Stomach (tissue), 9 donors: ENCODE measurements around the gene PRR16. TPM values are rescaled to one million over a fixed set of nuclear protein-coding genes. Genes with fewer than 3 reads are reported as not detected.
A peak's percentile ranks its signal among the peaks of the same experiment; 100 is the strongest.

Experiments used
- DNase-seq, 2 donors: peaks; one replicate each; pipeline versions ENCODE4 v3.0.0 to v3.0.0-alpha.2; 2013 to 2019
- H3K27ac ChIP-seq, 5 donors: fragments of 200-600 bp in 4 of 5; sonication (generic) in 4 of 5; one replicate each; pipeline ENCODE4 v1.5.1; 2013 to 2019; ENCODE audit warnings: mild to moderate bottlenecking in 1 of 5, moderate library complexity in 1 of 5
- H3K27me3 ChIP-seq, 3 donors: fragments of 200-600 bp; sonication (generic); one replicate each; pipeline ENCODE4 v1.5.1; 2017 to 2019; ENCODE audit warnings: mixed run types in 1 of 3
- H3K36me3 ChIP-seq, 4 donors: fragments of 200-600 bp; sonication (generic); 1 replicate in 3 of 4; 2 replicates in 1 of 4; pipeline ENCODE4 v1.5.1; 2016 to 2019
- H3K4me1 ChIP-seq, 4 donors: fragments of 200-600 bp; sonication (generic); one replicate each; pipeline ENCODE4 v1.5.1; 2016 to 2019
- H3K4me3 ChIP-seq, 4 donors: fragments of 200-600 bp; sonication (generic) in 3 of 4; one replicate each; pipeline ENCODE4 v1.5.1; 2016 to 2019; ENCODE audit warnings: mild to moderate bottlenecking in 1 of 4
- H3K9me3 ChIP-seq, 4 donors: fragments of 200-600 bp; sonication (generic); one replicate each; pipeline ENCODE4 v1.5.1; 2016 to 2019
- EP300 ChIP-seq: sonication (generic); formaldehyde crosslinking; IDR thresholded peaks from one replicate; pipeline ENCODE4 v1.6.1; 2017; ENCODE audit warnings: antibody characterized with exemption
- POLR2A ChIP-seq, 4 donors: fragments of 450-650 bp; IDR thresholded peaks; one replicate each; pipeline ENCODE4 v1.6.1; 2016; ENCODE audit warnings: antibody characterized with exemption in 4 of 4, control low read depth in 2 of 4, mild to moderate bottlenecking in 1 of 4, moderate library complexity in 1 of 4
- POLR2AphosphoS5 ChIP-seq, 3 donors: sonication (generic); formaldehyde crosslinking; IDR thresholded peaks; one replicate each; pipeline ENCODE4 v1.6.1; 2016; ENCODE audit warnings: antibody characterized with exemption in 3 of 3
- WGBS, 5 donors: extraction: QIAGEN DNeasy Blood & Tissue Kit in 3 of 5; methylation state at CpG; one replicate each; pipeline versions ENCODE4 v1.1.5 to v1.1.7; 2013 to 2018; 5-methylcytosine and 5-hydroxymethylcytosine counted together
- intact Hi-C: fragments of 100-400 bp; cut with DNase I; formaldehyde crosslinking; loops from one replicate; pipeline ENCODE4 v1.15.1; 2023; ENCODE audit warnings: low total_unique reads
- polyA plus RNA-seq, 3 donors: library from polyadenylated mRNA; stranded (reverse); fragments of 200-250 nt; gene quantifications; one replicate each; pipeline ENCODE4 v1.2.3, GENCODE V29; 2013
- total RNA-seq, 5 donors: library from RNA; depleted of rRNA; stranded (reverse); fragments of >200 nt; gene quantifications; one replicate each; pipeline versions ENCODE4 v1.1.0 to v1.2.3, GENCODE V29; 2014 to 2016
- TF ChIP-seq, protein P1 (sequence below), 7 experiments: fragments of 450-650 bp in 4 of 7; fragments of 200-600 bp in 3 of 7; sonication (generic) in 3 of 7; IDR thresholded peaks; one replicate each; pipeline ENCODE4 v1.5.1; 2016 to 2019; ENCODE audit warnings: antibody characterized with exemption in 7 of 7, control low read depth in 2 of 7, mild to moderate bottlenecking in 1 of 7
- donor health status: healthy with polysubstance abuse.
- donor health status: Bipolar disorder and iron deficiency.
- donor health status: healthy.

The PRR16 gene
- total and polyA plus RNA-seq, 8 donors, result 1.3 to 40.8 (median 8.1) TPM

DNA sequence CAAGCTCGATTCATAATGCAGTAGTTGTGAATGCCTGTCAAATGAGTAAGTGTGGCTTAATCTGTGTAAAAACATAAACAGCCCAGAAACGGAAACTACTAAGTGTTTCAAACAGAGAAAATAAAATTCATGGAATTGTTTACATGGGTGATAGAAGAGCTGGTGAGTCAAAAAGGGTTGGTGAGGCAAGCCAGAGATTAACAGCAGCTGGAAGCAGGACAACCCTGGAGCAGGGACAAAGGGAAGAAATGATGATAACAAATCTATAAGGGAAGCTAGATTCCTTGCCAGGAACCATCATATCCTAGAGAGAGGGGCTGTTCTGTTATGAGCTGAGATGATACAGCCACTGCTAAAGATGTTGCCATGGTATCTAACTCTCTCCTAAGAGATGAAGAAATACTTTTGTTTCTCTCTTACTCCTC is 18.0 kb upstream of the PRR16 start:
- 21 to 33% (median 30%) methylated on average over 2 of the region's 2 CpGs for WGBS, 5 donors
- TF ChIP-seq EP300 (no peak), POLR2AphosphoS5 (IDR thresholded peaks at IDR 0.05) (peak in 1 of 3 donors; percentile 32)
- peak in 1 of 2 donors; percentile 21 for DNase-seq
- H3K36me3 ChIP-seq, result no peaks in the 10 kb centered on the region
- H3K27ac ChIP-seq, result peak overlapping the region in 1 of 5 donors; percentile 4
- no peaks in the 10 kb centered on the region for H3K9me3 ChIP-seq
- H3K27me3 ChIP-seq, result no peaks in the 10 kb centered on the region
- H3K4me1 ChIP-seq, result peaks cover 0 to 12% (median 0%) of the 10 kb centered on the region in 4 donors
- H3K4me3 ChIP-seq, result no peak overlapping the region
- intact Hi-C loops, result no loop called here

DNA sequence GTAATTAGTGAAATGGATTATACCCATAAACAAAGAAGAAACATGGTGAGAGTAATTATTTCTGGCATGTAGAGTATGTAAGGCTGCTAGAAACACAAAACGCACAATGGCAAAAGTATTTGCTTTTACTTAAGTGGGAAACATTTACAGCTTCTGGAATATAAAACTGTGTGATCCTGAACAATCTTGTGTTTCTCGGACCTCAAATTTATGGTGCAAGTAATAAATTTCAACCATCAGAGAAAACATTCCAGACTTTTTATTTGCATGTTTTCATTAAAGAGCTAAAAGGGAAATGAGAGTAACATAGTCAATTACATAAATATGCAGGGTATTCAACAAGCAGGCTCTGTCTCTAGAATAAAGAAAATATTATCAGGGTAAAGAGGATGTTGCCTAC is 17.2 kb upstream of the PRR16 start:
- Histone ChIP-seq H3K27ac (peak overlapping the region in 1 of 5 donors; percentile 4), H3K4me1 (peaks cover 0 to 12% (median 0%) of the 10 kb centered on the region in 4 donors), H3K36me3 (no peaks in the 10 kb centered on the region), H3K4me3 (no peak overlapping the region), H3K9me3 (no peaks in the 10 kb centered on the region), H3K27me3 (no peaks in the 10 kb centered on the region)
- intact Hi-C loops, result no loop called here
- TF ChIP-seq EP300 (no peak), POLR2AphosphoS5 (IDR thresholded peaks at IDR 0.05) (no peak), POLR2A (IDR thresholded peaks at IDR 0.05) (no peak)
- TF ChIP-seq, protein P1, sequence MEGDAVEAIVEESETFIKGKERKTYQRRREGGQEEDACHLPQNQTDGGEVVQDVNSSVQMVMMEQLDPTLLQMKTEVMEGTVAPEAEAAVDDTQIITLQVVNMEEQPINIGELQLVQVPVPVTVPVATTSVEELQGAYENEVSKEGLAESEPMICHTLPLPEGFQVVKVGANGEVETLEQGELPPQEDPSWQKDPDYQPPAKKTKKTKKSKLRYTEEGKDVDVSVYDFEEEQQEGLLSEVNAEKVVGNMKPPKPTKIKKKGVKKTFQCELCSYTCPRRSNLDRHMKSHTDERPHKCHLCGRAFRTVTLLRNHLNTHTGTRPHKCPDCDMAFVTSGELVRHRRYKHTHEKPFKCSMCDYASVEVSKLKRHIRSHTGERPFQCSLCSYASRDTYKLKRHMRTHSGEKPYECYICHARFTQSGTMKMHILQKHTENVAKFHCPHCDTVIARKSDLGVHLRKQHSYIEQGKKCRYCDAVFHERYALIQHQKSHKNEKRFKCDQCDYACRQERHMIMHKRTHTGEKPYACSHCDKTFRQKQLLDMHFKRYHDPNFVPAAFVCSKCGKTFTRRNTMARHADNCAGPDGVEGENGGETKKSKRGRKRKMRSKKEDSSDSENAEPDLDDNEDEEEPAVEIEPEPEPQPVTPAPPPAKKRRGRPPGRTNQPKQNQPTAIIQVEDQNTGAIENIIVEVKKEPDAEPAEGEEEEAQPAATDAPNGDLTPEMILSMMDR (IDR thresholded peaks at IDR 0.05), result no peak
- no peak for DNase-seq
- 56 to 78% (median 71%) methylated on average over 2 of the region's 2 CpGs for WGBS, 5 donors

DNA sequence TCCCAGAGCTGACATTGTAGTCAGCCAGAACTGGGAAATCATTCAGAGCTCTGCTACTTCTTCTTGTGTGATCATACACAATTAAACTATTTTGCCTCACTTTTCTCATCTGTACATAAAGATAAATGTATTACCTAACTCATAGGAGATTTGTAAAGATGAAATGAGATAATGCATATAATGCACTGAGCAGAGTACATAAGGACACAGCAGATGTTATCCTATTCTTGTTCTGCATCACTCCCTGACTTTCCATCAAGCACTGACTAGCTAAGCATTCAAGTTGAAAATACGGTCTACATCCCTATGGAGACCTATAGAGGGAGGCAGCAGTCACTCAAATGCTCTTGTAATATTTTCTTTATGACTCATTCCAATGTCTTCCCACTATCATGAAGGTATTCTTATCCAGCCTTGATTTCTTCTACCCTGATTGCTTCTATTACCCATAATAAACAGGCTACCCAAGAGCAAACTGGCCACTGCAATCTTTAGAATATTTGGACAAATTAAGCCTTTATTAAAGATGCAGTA is 16.3 kb upstream of the PRR16 start:
- Histone ChIP-seq H3K4me1 (peaks cover 0 to 12% (median 0%) of the 10 kb centered on the region in 4 donors), H3K9me3 (no peaks in the 10 kb centered on the region), H3K4me3 (no peak overlapping the region), H3K27me3 (no peaks in the 10 kb centered on the region), H3K27ac (no peak overlapping the region), H3K36me3 (no peaks in the 10 kb centered on the region)
- DNase-seq, result no peak
- TF ChIP-seq, protein P1 (IDR thresholded peaks at IDR 0.05), result no peak
- no peak for TF ChIP-seq POLR2A (IDR thresholded peaks at IDR 0.05)
- no peak for TF ChIP-seq POLR2AphosphoS5 (IDR thresholded peaks at IDR 0.05)
- TF ChIP-seq EP300, result no peak
- WGBS, 5 donors, result 32 to 78% (median 66%) methylated on average over 1 of the region's 1 CpG
- intact Hi-C loops, result no loop called here

DNA sequence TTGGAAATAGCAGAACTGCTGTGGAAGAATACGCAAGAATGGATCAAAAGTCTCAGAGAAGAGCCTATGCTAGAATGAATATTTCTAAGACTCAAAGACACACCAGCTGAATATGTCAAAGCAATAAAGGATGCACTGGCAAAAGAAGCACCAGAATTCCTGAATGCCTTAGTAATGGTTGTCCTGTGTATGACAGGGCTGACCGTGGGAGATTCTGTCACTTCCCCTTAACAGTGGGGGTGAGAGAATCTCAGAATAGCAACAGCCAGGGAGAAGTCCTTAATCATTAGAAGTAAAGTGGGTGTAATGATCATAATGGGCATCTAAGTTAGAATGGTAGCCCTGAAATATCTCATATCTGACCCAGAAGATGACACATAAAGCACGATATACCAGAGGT is 14.6 kb upstream of the PRR16 start:
- intact Hi-C loops, result no loop called here
- no peak overlapping the region for H3K4me3 ChIP-seq
- DNase-seq, result no peak
- H3K27ac ChIP-seq, result no peak overlapping the region
- H3K4me1 ChIP-seq, result peaks cover 0 to 12% (median 0%) of the 10 kb centered on the region in 4 donors
- 77 to 82% (median 81%) methylated on average over 3 of the region's 3 CpGs for WGBS, 5 donors
- H3K36me3 ChIP-seq, result no peaks in the 10 kb centered on the region
- no peaks in the 10 kb centered on the region for H3K9me3 ChIP-seq
- TF ChIP-seq POLR2AphosphoS5 (IDR thresholded peaks at IDR 0.05) (no peak), POLR2A (IDR thresholded peaks at IDR 0.05) (no peak), EP300 (no peak)
- TF ChIP-seq, protein P1 (IDR thresholded peaks at IDR 0.05), result no peak
- no peaks in the 10 kb centered on the region for H3K27me3 ChIP-seq

DNA sequence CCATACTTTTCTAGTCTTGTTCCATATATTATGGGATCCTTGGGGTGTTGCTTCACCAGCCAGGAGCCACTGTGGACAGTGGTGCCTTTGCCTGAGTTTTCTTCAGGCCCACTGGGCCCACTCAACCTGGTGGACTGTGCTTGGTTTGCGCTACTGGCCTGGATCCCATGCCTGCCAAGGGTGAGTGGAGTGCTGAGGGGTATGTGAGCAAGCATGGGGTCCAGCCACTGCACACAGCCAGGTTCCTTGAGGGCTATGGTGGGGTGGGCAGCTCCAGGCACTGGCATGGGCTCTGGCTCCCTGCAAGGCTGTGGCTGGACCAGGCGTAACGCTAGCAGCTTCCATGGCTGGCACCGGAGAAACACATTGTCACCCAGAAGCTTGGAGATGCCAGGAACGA is 13.2 kb upstream of the PRR16 start:
- Histone ChIP-seq H3K27ac (no peak overlapping the region), H3K36me3 (no peaks in the 10 kb centered on the region), H3K4me1 (peaks cover 0 to 11% (median 0%) of the 10 kb centered on the region in 4 donors), H3K9me3 (no peaks in the 10 kb centered on the region), H3K27me3 (no peaks in the 10 kb centered on the region), H3K4me3 (no peak overlapping the region)
- DNase-seq, result no peak
- WGBS, 5 donors, result 90 to 96% (median 94%) methylated on average over 5 of the region's 5 CpGs
- intact Hi-C loops, result no loop called here
- TF ChIP-seq POLR2AphosphoS5 (IDR thresholded peaks at IDR 0.05), result no peak
- no peak for TF ChIP-seq POLR2A (IDR thresholded peaks at IDR 0.05)
- TF ChIP-seq, protein P1 (IDR thresholded peaks at IDR 0.05), result no peak
- no peak for TF ChIP-seq EP300
